GM23248 (cell line): ENCODE measurements around the gene SHPK.

Source experiments
- EZH2 ChIP-seq: fragments of 200-600 bp; sonication (generic); IDR thresholded peaks from 2 replicates; pipeline ENCODE4 v1.6.1; 2018; ENCODE audit warnings: antibody characterized with exemption, mild to moderate bottlenecking; ENCODE audit not compliant: insufficient read depth, poor library complexity, severe bottlenecking
- EZH2phosphoT487 ChIP-seq: fragments of 200-600 bp; sonication (generic); IDR thresholded peaks from 2 replicates; pipeline ENCODE4 v1.6.1; 2018; ENCODE audit warnings: antibody characterized with exemption, moderate library complexity, mild to moderate bottlenecking, low read depth; ENCODE audit not compliant: insufficient read depth

DNA sequence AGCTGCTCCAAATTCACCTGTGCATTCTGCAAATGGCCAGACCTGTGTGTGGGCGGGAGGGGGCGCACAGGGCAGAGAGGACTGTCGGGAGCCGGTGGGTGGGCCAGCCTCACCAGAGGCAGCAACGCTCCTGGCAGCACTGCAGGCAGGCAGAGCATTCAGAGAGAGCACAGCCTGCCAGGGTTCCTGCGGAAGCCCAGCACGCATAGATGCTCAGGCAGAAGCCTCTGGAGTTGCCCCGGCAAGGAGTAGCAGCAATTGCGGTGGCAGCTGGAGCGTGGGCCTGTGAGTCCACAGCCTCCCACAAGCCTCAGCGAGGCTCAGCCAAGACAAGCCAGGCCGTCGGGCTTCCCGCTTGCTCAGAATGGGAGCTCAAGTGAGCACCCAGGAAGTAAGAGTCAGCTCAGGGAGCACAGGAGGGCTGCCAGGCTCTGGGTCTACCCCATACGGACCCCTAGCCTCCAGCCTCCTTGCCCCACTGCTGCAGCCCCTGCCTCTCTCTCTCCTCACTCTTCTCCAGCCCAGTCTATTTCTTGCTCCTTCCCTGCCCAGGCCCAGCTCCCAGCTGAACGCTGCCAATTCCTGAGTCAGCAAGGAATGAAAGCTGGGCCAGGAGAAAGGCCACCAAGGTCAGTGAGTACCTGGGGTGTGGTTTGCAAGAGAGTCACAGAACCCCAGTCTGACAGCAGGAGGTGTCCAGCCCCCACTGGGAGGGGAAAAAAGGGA, 42.2 kb upstream of the SHPK start:
- TF ChIP-seq EZH2 (no peak), EZH2phosphoT487 (no peak)
